GM23248 (cell line): Measurements from ENCODE around the gene DUSP7. TPM values are rescaled to one million over a fixed set of nuclear protein-coding genes. Genes with fewer than 3 reads are reported as not detected.

Experiments
- DNase-seq: peaks from one replicate; pipeline ENCODE4 v3.0.0-alpha.2; 2015
- H2AFZ ChIP-seq: fragments of 200-600 bp; sonication (generic); 2 replicates; pipeline ENCODE4 v1.6.1; 2016; ENCODE audit warnings: antibody characterized with exemption
- H3F3A ChIP-seq: fragments of 200-600 bp; sonication (generic); 2 replicates; pipeline ENCODE4 v1.6.1; 2016; ENCODE audit warnings: mild to moderate bottlenecking, antibody characterized with exemption, mixed run types; ENCODE audit not compliant: insufficient read depth
- H3K27ac ChIP-seq: fragments of 200-600 bp; sonication (generic); 2 replicates; pipeline ENCODE4 v1.5.1; 2016; ENCODE audit warnings: mild to moderate bottlenecking
- H3K27me3 ChIP-seq: fragments of 200-600 bp; sonication (generic); replicated peaks from 2 replicates; pipeline ENCODE4 v1.6.1; 2016; ENCODE audit warnings: mild to moderate bottlenecking; ENCODE audit not compliant: insufficient read depth
- H3K36me3 ChIP-seq: fragments of 200-600 bp; sonication (generic); 2 replicates; pipeline ENCODE4 v1.6.1; 2016; ENCODE audit warnings: low read depth, mild to moderate bottlenecking
- H3K4me1 ChIP-seq: fragments of 200-600 bp; sonication (generic); 2 replicates; pipeline ENCODE4 v1.6.1; 2016; ENCODE audit warnings: mild to moderate bottlenecking; ENCODE audit not compliant: insufficient read depth
- H3K4me2 ChIP-seq: fragments of 200-600 bp; sonication (generic); one replicate; pipeline ENCODE4 v1.6.1; 2016; ENCODE audit warnings: mild to moderate bottlenecking; ENCODE audit not compliant: unreplicated experiment
- H3K4me3 ChIP-seq: fragments of 200-600 bp; sonication (generic); 2 replicates; pipeline ENCODE4 v1.5.1; 2016; ENCODE audit warnings: mild to moderate bottlenecking
- H3K79me2 ChIP-seq: fragments of 200-600 bp; sonication (generic); 2 replicates; pipeline ENCODE4 v1.6.1; 2016; ENCODE audit warnings: mild to moderate bottlenecking; ENCODE audit not compliant: insufficient read depth
- H3K9ac ChIP-seq: fragments of 200-600 bp; sonication (generic); 2 replicates; pipeline ENCODE4 v1.6.1; 2016; ENCODE audit warnings: mild to moderate bottlenecking
- H3K9me2 ChIP-seq: fragments of 200-600 bp; sonication (generic); 2 replicates; pipeline ENCODE4 v1.6.1; 2016; ENCODE audit warnings: mixed run types, mild to moderate bottlenecking, moderate library complexity; ENCODE audit not compliant: insufficient read depth
- H3K9me3 ChIP-seq: fragments of 200-600 bp; sonication (generic); one replicate; pipeline ENCODE4 v1.6.1; 2017; ENCODE audit warnings: low read depth
- H4K20me1 ChIP-seq: fragments of 200-600 bp; sonication (generic); 2 replicates; pipeline ENCODE4 v1.6.0; 2016; ENCODE audit not compliant: insufficient read depth
- EZH2 ChIP-seq: fragments of 200-600 bp; sonication (generic); IDR thresholded peaks from 2 replicates; pipeline ENCODE4 v1.6.1; 2018; ENCODE audit warnings: antibody characterized with exemption, mild to moderate bottlenecking; ENCODE audit not compliant: insufficient read depth, poor library complexity, severe bottlenecking
- EZH2phosphoT487 ChIP-seq: fragments of 200-600 bp; sonication (generic); IDR thresholded peaks from 2 replicates; pipeline ENCODE4 v1.6.1; 2018; ENCODE audit warnings: antibody characterized with exemption, moderate library complexity, mild to moderate bottlenecking, low read depth; ENCODE audit not compliant: insufficient read depth
- WGBS, 2 experiments: methylation state at CpG; one replicate each; pipeline ENCODE4 v1.1.6; 2015 to 2017; ENCODE audit warnings: low lambda C conversion rate in 2 of 2, low coverage in 1 of 2; ENCODE audit errors: missing lambda C conversion rate in 2 of 2; 5-methylcytosine and 5-hydroxymethylcytosine counted together
- in situ Hi-C: fragments of 300-500 bp; cut with MboI; formaldehyde crosslinking; loops from 2 replicates; pipeline ENCODE4 v1.15.0; 2020
- polyA plus RNA-seq: library from polyadenylated mRNA; unstranded; fragments of >200 nt; fragmentation: Nextera tagmentation; extraction: Ambion mirVana; gene quantifications from 2 replicates; pipeline ENCODE4 v1.2.1, GENCODE V29; 2016
- total RNA-seq: library from RNA; depleted of rRNA; stranded (reverse); fragments of >200 nt; shearing (Covaris generic); gene quantifications from 2 replicates; pipeline ENCODE4 v1.2.3, GENCODE V29; 2014

The DUSP7 gene
- total and polyA plus RNA-seq, 2 experiments from 2014 or later: 5.8 to 17.7 TPM

DNA sequence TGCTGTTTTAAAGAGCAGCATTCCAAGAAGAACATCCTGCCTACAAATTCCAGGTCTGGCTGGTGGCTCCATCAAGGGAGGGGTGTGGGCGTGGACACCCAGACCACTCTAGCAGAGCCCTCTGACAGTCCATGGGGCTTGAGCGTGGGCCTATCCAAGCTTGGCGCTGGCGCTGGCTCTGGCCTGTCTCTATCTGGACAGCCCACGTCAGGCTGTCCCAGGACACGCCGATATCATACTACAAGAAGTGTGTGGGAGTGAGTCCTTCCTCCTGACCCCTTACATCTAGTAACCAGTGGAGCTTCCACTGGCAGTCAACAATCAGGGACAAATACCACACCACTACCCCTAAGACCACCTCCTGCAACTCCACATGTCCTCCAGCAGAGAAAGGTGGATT, 17.1 kb upstream of the DUSP7 start:
- Histone ChIP-seq H3K36me3 (no peaks in the 10 kb centered on the region), H3K9ac (no peak overlapping the region), H3K27me3 (no peaks in the 10 kb centered on the region), H3K79me2 (no peaks in the 10 kb centered on the region), H3K4me1 (no peaks in the 10 kb centered on the region), H3F3A (no peaks in the 10 kb centered on the region), H2AFZ (no peak overlapping the region), H3K4me3 (no peak overlapping the region), H3K9me3 (no peaks in the 10 kb centered on the region), H3K4me2 (no peak overlapping the region), H3K27ac (no peak overlapping the region), H3K9me2 (no peaks in the 10 kb centered on the region), H4K20me1 (no peaks in the 10 kb centered on the region)
- WGBS, 2 experiments: 92 to 99% methylated on average over 7 of the region's 7 CpGs
- TF ChIP-seq EZH2: no peak
- no peak for TF ChIP-seq EZH2phosphoT487
- no peak for DNase-seq
- in situ Hi-C loops: no loop called here

DNA sequence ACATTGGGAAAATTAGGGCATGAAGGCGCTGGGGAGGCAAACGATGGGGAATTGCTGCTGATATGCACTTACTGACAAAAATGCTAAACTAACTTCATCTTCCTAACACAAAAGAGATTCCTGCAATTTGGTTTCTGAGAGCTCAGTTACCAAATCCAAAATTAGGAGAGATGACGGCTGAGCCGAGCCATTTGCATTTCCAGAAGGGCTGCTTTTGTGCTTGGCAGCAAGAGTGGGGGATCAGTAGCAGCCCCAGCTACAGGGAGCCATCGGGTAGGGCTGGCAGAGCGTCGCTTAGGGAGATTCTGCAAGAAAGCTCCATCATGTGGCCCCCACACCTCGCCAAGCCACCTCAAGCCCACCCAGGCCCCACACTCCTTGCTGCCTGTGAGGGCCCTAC, 16.1 kb upstream of the DUSP7 start:
- no peaks in the 10 kb centered on the region for H3K36me3 ChIP-seq
- DNase-seq: no peak
- no peaks in the 10 kb centered on the region for H3K9me3 ChIP-seq
- no peaks in the 10 kb centered on the region for H3K27me3 ChIP-seq
- no peaks in the 10 kb centered on the region for H4K20me1 ChIP-seq
- H3K4me1 ChIP-seq: no peaks in the 10 kb centered on the region
- H3K4me2 ChIP-seq: no peak overlapping the region
- no peak overlapping the region for H3K27ac ChIP-seq
- H2AFZ ChIP-seq: no peak overlapping the region
- H3K79me2 ChIP-seq: no peaks in the 10 kb centered on the region
- in situ Hi-C loops: no loop called here
- TF ChIP-seq EZH2phosphoT487 (no peak), EZH2 (no peak)
- H3F3A ChIP-seq: no peaks in the 10 kb centered on the region
- no peak overlapping the region for H3K9ac ChIP-seq
- 86 to 87% methylated on average over 8 of the region's 8 CpGs for WGBS, 2 experiments
- no peak overlapping the region for H3K4me3 ChIP-seq
- H3K9me2 ChIP-seq: no peaks in the 10 kb centered on the region

DNA sequence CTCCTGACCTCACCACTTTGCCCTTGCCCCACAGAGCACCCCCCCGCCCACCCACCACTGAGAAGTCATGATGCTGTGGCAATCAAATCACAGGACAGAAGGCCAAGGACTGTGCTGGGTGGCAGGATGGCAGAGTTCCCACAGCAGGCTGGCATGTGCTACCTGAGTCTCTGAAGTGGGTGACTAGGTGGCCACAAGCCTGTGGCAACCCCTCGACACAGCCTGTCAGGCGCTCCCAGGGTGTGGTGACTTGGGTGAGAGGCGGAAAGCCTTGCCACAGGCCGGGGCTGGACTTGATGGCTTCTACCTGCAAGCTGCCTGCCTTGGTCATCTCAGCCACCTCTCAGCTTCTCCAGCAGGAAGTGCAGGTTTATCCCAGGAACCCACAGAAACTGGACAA, 15.6 kb upstream of the DUSP7 start:
- no peaks in the 10 kb centered on the region for H3K9me2 ChIP-seq
- H3K4me1 ChIP-seq: no peaks in the 10 kb centered on the region
- WGBS, 2 experiments: 97 to 100% methylated on average over 5 of the region's 5 CpGs

DNA sequence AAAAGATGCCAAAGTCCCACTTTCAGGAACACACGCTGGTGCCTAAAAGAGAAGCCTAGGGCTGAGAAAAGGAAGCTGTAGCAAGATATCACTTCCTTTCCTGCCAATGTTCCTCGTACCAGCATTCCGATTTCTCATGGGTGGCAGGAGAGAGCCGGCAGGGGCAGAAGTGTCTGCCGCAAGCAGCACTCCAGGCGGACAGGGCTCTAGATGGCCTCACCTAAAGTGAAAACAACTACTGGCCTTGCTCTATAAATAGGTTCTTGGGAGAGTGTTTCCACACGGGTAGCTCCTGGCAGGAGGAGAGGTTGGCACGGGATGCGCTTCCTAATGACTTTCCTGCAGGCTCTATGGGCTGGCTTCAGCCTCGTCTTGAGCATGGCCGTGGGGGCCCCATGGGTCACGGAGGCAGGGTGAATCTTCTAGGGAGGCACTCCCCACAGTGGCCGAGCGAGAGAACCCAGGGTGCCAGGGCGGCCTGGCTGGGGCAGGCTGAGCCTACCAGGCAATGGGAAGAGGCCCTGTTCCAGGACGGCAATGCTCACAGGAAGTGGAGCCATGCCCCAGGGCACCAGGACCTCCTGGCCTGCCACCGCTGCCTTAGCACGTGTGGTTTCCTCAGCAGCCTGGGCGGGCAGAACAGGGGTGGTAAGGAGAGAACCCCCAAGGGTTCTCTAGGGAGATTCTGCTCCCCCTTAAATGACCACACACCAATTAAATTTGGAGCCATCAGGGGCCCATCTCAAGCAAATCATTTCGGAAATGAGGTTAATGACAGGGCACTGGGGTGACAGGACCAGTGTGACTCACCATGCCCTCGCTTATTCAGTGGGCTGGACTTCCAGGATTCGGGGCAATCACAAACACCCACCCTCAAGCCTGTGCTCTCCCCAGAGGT, 14.6 kb upstream of the DUSP7 start:
- Histone ChIP-seq H3F3A (no peaks in the 10 kb centered on the region), H3K9me3 (no peaks in the 10 kb centered on the region), H3K27ac (no peak overlapping the region), H3K4me3 (no peak overlapping the region), H3K9me2 (no peaks in the 10 kb centered on the region), H4K20me1 (no peaks in the 10 kb centered on the region), H3K27me3 (no peaks in the 10 kb centered on the region), H2AFZ (no peak overlapping the region), H3K79me2 (no peaks in the 10 kb centered on the region), H3K36me3 (no peaks in the 10 kb centered on the region), H3K4me1 (no peaks in the 10 kb centered on the region), H3K9ac (no peak overlapping the region), H3K4me2 (no peak overlapping the region)
- DNase-seq: no peak
- WGBS, 2 experiments: 86% methylated on average over 21 to 22 of the region's 22 CpGs
- in situ Hi-C loops: no loop called here
- TF ChIP-seq EZH2phosphoT487 (no peak), EZH2 (no peak)

More for the DNA sequence above, 15.6 kb upstream of the DUSP7 start:
- no peak overlapping the region for H3K4me3 ChIP-seq
- H3K79me2 ChIP-seq: no peaks in the 10 kb centered on the region
- no peaks in the 10 kb centered on the region for H3K36me3 ChIP-seq
- DNase-seq: no peak
- no peak overlapping the region for H3K4me2 ChIP-seq
- in situ Hi-C loops: no loop called here
- no peaks in the 10 kb centered on the region for H4K20me1 ChIP-seq
- H3K9ac ChIP-seq: no peak overlapping the region
- TF ChIP-seq EZH2phosphoT487: no peak
- TF ChIP-seq EZH2: no peak
- H3K27ac ChIP-seq: no peak overlapping the region
- H3F3A ChIP-seq: no peaks in the 10 kb centered on the region
- no peak overlapping the region for H2AFZ ChIP-seq
- H3K27me3 ChIP-seq: no peaks in the 10 kb centered on the region
- no peaks in the 10 kb centered on the region for H3K9me3 ChIP-seq
